ENCODE data around the gene PPP2R3C.

DNA sequence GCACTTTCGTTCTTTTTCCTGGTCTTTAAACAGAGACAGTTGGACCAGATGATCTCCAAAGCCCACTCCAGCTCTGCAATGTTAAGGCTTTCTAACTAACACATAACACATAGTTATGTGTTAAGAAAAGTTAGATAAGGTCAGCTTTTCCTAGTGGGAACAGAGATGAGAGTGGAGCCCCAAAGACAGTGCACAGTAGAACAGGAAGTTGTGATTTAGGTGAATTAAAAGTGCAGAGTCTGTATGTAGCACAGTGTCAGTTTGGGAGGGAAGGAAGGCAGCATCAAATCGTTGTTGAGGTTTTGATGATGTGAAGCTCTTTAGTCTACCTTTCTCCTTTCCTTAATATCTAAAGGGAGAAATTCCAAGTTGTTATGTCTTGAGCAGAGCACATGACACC is 32.2 kb upstream of the PPP2R3C start:
- TF ChIP-seq POLR2A (IDR thresholded peaks at IDR 0.05; ENCODE audit: low read length) (no peak), GATA1 (IDR thresholded peaks at IDR 0.05; ENCODE audit: low read depth, low read length) (no peak)

Measured in erythroblast (primary cell).